ENCODE data around the gene SLC2A2. TPM values are rescaled to one million over a fixed set of nuclear protein-coding genes. Genes with fewer than 3 reads are reported as not detected.

The SLC2A2 gene
- total RNA-seq = not detected

DNA sequence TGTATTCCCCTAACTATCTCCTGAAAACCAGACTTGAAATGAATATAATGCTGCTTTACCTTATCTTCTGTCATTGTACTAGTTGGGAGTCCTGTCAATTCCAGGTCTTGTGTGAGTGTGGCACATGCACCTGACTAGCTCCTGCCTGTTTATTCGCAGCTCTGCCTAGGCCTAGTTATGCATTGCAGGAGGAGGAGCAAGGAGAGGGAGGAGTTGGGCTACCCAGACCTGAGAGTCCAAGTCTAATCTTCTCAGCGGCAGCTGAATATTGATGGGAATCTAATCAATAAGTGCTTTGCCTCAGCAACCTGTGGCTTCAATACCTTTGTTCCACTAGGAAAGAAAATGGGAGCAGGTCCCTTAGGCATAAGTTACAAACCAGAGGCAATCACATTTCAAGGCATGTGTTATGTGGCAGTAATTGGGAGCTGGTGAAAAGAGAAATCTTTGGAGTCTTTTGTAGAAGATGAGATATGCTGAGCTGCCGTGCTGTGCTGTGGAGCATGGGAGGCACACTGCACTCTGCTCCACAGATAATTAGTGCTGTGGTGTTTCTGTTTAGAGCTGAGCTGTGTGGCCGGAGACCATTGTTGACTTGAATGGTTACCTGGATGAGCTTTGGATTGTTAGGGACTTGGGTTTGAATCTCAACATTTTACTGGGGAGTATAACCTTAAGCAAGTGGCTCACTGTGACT is at the start of gene SLC2A2:
SLC2A2 (minus strand) TSS at position 124 of the 697 bp plus-strand sequence; CDS start at position 74, 50 bp downstream.
- Mint-ChIP-seq H3K27me3 (ENCODE audit: low read depth) (peaks cover 14% of the 10 kb centered on the region), H3K4me3 (no peak within 1 kb of the TSS), H3K9me3 (no peaks in the 10 kb centered on the region), H3K4me1 (ENCODE audit: low read depth) (peaks cover 4% of the 10 kb centered on the region), H3K27ac (no peak within 1 kb of the TSS), H3K36me3 (ENCODE audit: low read depth) (no peaks in the 10 kb centered on the region)
- CTCF ChIA-PET = interaction anchor here (0.6 kb wide), 1 partner anchor 18 kb away, joined by 3 read pairs; no protein-coding TSS in a partner anchor
- intact Hi-C loops (cut with micrococcal nuclease) = no loop called here
- no peak for DNase-seq

DNA sequence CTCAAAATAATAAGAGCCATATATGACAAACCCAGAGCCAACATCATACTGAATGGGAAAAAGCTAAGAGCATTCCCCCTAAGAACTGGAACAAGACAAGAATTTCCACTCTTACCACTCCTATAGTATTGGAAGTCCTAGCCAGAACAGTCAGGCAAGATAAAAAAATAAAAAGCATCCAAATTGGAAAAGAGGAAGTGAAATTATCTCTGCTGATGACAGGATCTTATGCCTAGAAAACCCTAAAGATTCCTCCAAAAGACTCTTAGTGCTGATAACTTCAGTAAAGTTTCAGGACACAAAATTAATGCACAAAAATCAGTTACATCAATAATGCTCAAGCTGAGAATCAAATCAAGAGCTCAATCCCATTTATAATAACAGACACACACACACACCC is 45.9 kb upstream of the SLC2A2 start:
- no peak for DNase-seq
- no peaks in the 10 kb centered on the region for H3K4me1 Mint-ChIP-seq (ENCODE audit: low read depth)
- H3K27ac Mint-ChIP-seq = no peak overlapping the region
- intact Hi-C loops (cut with micrococcal nuclease) = no loop called here
- no peaks in the 10 kb centered on the region for H3K9me3 Mint-ChIP-seq
- H3K4me3 Mint-ChIP-seq = no peak overlapping the region
- CTCF ChIA-PET = no interaction called here
- no peaks in the 10 kb centered on the region for H3K27me3 Mint-ChIP-seq (ENCODE audit: low read depth)
- peaks cover 43% of the 10 kb centered on the region for H3K36me3 Mint-ChIP-seq (ENCODE audit: low read depth)

DNA sequence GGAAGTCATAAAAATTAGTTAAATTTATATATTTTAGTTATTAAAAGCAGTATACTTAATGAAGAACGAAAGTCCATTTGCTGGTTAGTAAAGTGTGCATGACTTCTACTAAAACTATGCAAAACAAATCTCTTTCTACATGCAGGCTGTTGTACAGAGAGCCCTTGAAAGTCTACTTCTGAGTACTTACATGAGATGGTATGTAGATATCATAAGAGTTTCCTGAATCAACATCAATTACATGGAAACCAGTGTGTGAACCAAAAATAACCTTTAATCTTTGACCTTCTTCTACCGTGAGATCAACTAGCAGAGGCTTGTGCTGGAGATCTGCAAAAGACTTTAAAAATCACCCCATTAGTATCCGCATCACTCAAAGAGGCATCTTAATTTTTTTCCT is 42.1 kb upstream of the SLC2A2 start:
- Mint-ChIP-seq H3K9me3 (no peaks in the 10 kb centered on the region), H3K27ac (no peak overlapping the region), H3K4me1 (ENCODE audit: low read depth) (no peaks in the 10 kb centered on the region), H3K27me3 (ENCODE audit: low read depth) (no peaks in the 10 kb centered on the region), H3K36me3 (ENCODE audit: low read depth) (peaks cover 37% of the 10 kb centered on the region), H3K4me3 (no peak overlapping the region)
- no peak for DNase-seq
- CTCF ChIA-PET = no interaction called here
- intact Hi-C loops (cut with micrococcal nuclease) = no loop called here

DNA sequence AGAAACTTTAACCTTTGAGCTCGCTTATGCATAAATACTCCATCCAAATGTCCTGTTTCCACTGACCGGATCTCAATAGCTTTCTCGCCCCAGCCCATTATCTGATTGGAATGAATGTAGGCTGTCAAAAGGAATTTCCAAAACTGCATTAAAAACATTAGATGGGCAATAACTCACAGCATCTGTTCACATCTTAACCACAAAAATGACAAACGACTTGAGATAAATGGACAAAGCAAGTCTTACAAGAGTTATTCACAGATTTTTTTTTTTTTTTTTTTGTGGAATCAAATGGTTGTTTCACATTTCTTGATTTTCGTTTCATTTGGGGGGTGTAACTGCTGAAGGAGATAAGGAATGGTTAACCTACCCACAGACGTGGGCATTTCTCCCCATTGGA is 39.7 kb upstream of the SLC2A2 start:
- Mint-ChIP-seq H3K27me3 (ENCODE audit: low read depth) (no peaks in the 10 kb centered on the region), H3K9me3 (no peaks in the 10 kb centered on the region), H3K4me1 (ENCODE audit: low read depth) (no peaks in the 10 kb centered on the region), H3K4me3 (no peak overlapping the region), H3K27ac (no peak overlapping the region), H3K36me3 (ENCODE audit: low read depth) (peaks cover 27% of the 10 kb centered on the region)
- CTCF ChIA-PET = interaction anchor here (0.7 kb wide), 1 partner anchor 499 kb away, joined by 4 read pairs; no protein-coding TSS in a partner anchor
- intact Hi-C loops (cut with micrococcal nuclease) = no loop called here
- no peak for DNase-seq

DNA sequence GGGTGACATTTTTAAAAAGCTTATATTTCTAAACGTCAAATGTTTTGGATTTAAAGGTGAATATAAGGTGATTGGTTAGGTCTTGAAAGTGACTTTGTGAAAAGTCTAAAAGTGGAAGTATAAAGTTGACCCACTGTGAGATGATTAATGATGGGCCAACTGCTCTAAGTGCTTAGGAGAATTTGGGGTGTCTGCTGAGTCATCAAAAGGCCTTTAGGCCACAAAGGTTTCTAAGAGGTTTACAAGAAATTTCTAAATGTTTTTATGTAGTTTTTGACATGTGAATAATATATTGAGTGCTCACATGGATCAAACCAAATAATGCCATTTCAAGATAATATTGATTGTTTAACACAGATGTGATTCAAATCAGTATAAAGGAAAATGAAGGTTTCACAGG is 39.2 kb upstream of the SLC2A2 start:
- Mint-ChIP-seq H3K27ac (no peak overlapping the region), H3K4me3 (no peak overlapping the region), H3K27me3 (ENCODE audit: low read depth) (no peaks in the 10 kb centered on the region), H3K36me3 (ENCODE audit: low read depth) (peaks cover 27% of the 10 kb centered on the region), H3K4me1 (ENCODE audit: low read depth) (no peaks in the 10 kb centered on the region), H3K9me3 (no peaks in the 10 kb centered on the region)
- CTCF ChIA-PET = interaction anchor here (0.7 kb wide), 1 partner anchor 500 kb away, joined by 4 read pairs; no protein-coding TSS in a partner anchor
- DNase-seq = no peak
- intact Hi-C loops (cut with micrococcal nuclease) = no loop called here

DNA sequence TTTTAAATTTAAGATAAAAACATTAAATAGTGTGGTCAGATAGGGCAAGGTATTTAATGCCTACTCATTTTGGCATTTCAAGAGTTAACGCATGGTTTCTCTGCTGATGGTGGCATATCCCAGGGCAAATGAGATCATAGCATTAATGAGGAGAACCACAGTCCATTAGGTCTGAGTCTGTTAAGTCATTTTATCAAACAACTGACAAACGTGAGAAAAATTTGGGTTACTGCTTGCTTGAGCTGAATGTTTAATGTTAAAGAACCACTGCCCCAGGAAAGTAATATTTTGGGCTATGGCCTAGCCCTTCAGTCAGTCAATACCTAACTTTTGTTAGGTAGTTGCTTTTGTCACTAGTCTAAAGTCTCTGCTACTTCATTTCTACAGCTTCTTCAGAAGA is 37.9 kb upstream of the SLC2A2 start:
- Mint-ChIP-seq H3K36me3 (ENCODE audit: low read depth) (peaks cover 21% of the 10 kb centered on the region), H3K9me3 (no peaks in the 10 kb centered on the region)

DNA sequence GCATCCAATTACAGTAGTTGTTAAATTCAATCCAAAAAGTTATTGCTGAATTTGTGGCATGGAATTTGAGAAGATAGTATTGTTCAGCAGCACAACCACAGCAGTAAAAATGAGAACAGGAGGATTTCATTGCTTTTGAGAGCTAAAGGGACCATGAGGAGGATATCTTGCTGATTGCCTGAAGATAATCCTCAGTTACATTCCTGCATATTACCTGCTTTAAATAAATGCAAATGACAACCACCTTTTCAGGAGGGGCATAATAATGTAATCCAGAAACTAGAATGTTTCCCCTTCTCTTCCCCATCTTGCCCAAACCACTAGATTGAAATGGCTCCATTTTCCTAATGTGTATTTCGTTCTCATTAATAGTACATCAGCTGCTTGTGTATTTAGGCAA is 35.2 kb upstream of the SLC2A2 start:
- no peak overlapping the region for H3K4me3 Mint-ChIP-seq
- H3K36me3 Mint-ChIP-seq (ENCODE audit: low read depth) = peaks cover 11% of the 10 kb centered on the region
- intact Hi-C loops (cut with micrococcal nuclease) = no loop called here
- no peaks in the 10 kb centered on the region for H3K4me1 Mint-ChIP-seq (ENCODE audit: low read depth)
- CTCF ChIA-PET = interaction anchor here (0.6 kb wide), 1 partner anchor 416 kb away, joined by 4 read pairs; no protein-coding TSS in a partner anchor
- H3K9me3 Mint-ChIP-seq = no peaks in the 10 kb centered on the region
- H3K27ac Mint-ChIP-seq = no peak overlapping the region
- no peak for DNase-seq
- no peaks in the 10 kb centered on the region for H3K27me3 Mint-ChIP-seq (ENCODE audit: low read depth)

More for the DNA sequence above, 37.9 kb upstream of the SLC2A2 start:
- H3K27me3 Mint-ChIP-seq (ENCODE audit: low read depth) = no peaks in the 10 kb centered on the region
- H3K4me1 Mint-ChIP-seq (ENCODE audit: low read depth) = no peaks in the 10 kb centered on the region
- no peak for DNase-seq
- no peak overlapping the region for H3K4me3 Mint-ChIP-seq
- H3K27ac Mint-ChIP-seq = no peak overlapping the region
- CTCF ChIA-PET = no interaction called here
- intact Hi-C loops (cut with micrococcal nuclease) = no loop called here

DNA sequence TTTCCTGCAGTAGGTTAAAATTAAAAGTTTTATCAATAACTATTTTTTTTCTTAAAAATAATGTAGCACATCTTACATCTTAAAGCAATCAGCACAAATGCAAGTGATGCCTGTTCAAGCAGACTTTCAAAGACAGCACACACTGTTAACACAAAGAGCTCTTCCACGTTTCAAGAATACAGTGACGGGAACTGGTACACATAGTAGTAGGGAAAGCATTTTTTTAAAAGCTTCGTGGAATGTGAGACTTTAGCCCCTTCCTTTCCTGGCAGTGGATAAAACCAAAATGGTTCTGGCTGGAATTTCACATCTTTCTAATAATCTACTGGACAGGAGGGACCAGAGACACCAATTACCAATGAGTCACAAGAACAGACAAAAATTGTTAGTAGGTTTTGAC is 33.5 kb upstream of the SLC2A2 start:
- intact Hi-C loops (cut with micrococcal nuclease) = no loop called here
- Mint-ChIP-seq H3K4me1 (ENCODE audit: low read depth) (peaks cover 5% of the 10 kb centered on the region), H3K9me3 (no peaks in the 10 kb centered on the region), H3K27ac (no peak overlapping the region), H3K36me3 (ENCODE audit: low read depth) (peaks cover 8% of the 10 kb centered on the region), H3K27me3 (ENCODE audit: low read depth) (no peaks in the 10 kb centered on the region), H3K4me3 (no peak overlapping the region)
- CTCF ChIA-PET = interaction anchor here (0.6 kb wide), 1 partner anchor 36 kb away, joined by 3 read pairs; no protein-coding TSS in a partner anchor
- DNase-seq = no peak

DNA sequence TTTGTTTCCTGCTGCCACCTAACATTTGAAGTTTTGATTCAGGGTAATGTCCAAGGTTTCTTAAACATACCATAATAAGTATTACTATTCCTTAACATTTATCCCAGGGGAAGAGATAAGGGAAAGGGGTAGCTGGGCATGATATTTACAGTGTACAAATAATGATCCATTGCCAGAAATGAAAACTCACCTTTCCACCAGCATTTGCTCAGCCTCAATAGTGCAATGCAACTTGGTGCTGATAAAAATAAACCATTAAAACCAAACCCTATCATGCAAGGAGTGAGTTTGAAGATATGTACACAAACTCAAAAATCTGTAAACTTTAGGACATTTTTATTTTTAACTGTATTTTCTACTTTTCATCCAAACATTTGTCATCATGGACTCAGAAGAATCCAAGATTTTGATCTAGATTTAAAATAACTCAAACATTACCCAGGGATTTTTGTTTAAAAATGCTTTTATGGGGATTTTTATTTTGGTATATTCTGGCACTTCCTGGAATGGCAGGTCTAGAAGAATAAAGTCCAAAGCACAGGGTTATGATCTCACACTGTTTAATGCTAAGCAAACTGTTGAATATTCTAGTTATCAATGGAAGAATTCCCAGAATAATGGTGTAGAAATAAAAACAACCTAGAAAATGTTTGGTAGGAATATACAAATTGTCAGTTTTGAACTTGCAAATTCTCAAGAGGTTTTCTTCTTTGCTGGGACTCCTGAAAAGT is 32.5 kb upstream of the SLC2A2 start:
- Mint-ChIP-seq H3K36me3 (ENCODE audit: low read depth) (peaks cover 8% of the 10 kb centered on the region), H3K9me3 (no peaks in the 10 kb centered on the region), H3K27ac (no peak overlapping the region), H3K27me3 (ENCODE audit: low read depth) (no peaks in the 10 kb centered on the region), H3K4me1 (ENCODE audit: low read depth) (peaks cover 5% of the 10 kb centered on the region), H3K4me3 (no peak overlapping the region)
- intact Hi-C loops (cut with micrococcal nuclease) = no loop called here
- CTCF ChIA-PET = no interaction called here
- no peak for DNase-seq

DNA sequence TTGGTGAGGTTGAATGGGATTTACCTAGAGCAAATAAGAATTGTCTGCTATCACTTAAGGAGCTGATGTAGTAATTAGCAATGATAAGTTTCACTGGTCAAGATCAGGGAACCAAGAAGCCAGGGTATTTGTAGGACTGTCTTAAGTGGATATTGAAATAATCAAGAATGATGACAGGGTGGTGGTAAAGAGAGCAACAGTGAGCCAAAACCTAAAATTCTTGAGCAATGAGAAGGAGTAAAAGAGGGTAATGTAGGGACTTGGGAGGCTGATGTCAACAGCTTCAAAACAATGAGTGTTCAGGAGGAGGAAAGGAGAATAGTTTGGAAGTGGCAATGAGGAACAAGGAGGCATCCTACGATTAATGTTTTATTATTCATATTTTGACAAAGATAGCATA is 31.5 kb upstream of the SLC2A2 start:
- peaks cover 4% of the 10 kb centered on the region for H3K36me3 Mint-ChIP-seq (ENCODE audit: low read depth)

DNA sequence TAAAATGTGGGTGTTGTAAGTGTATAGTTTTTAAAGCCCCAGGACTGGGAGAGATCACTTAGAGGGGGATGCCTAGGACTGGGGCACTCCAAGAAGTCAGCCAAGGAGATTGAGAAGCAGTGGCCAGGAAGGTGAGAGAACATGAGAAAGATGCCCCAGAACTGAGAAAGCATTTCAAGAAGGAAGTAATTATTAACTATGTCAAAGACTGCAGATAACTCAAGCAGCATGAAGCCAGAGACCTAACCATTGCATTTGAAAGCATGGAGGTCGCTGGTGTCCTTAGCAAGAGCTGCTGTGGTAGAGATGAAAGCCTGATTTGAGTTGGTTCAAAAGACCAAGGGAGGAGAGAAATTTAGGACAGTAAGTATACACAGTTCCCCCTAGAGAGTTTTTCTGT is 30.6 kb upstream of the SLC2A2 start:
- Mint-ChIP-seq H3K4me3 (no peak overlapping the region), H3K27ac (no peak overlapping the region), H3K36me3 (ENCODE audit: low read depth) (peaks cover 2% of the 10 kb centered on the region), H3K9me3 (peaks cover 3% of the 10 kb centered on the region), H3K27me3 (ENCODE audit: low read depth) (no peaks in the 10 kb centered on the region), H3K4me1 (ENCODE audit: low read depth) (peaks cover 5% of the 10 kb centered on the region)
- intact Hi-C loops (cut with micrococcal nuclease) = no loop called here
- DNase-seq = no peak
- CTCF ChIA-PET = no interaction called here

More for the DNA sequence above, 31.5 kb upstream of the SLC2A2 start:
- Mint-ChIP-seq H3K27ac (no peak overlapping the region), H3K27me3 (ENCODE audit: low read depth) (no peaks in the 10 kb centered on the region), H3K4me3 (no peak overlapping the region), H3K4me1 (ENCODE audit: low read depth) (peaks cover 5% of the 10 kb centered on the region), H3K9me3 (peaks cover 3% of the 10 kb centered on the region)
- CTCF ChIA-PET = no interaction called here
- no peak for DNase-seq
- intact Hi-C loops (cut with micrococcal nuclease) = no loop called here

DNA sequence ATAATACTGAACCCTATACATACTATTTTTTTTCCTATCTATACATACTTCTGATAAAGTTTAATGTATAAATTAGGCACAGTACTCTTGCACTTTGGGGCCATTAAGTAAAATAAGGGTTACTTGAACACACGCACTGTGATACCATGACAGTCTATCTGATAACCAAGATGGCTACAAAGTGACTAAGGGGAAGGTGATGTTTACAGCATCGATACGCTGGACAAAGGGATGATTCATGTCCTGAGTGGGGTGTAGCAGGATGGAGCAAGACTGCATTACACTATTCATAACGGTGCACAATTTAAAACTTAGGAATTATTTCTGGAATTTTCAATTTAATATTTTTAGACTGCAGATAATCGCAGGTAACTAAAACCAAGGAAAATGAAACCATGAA is 30.0 kb upstream of the SLC2A2 start:
- CTCF ChIA-PET = no interaction called here
- Mint-ChIP-seq H3K27me3 (ENCODE audit: low read depth) (no peaks in the 10 kb centered on the region), H3K36me3 (ENCODE audit: low read depth) (no peaks in the 10 kb centered on the region), H3K4me1 (ENCODE audit: low read depth) (peaks cover 5% of the 10 kb centered on the region), H3K9me3 (peaks cover 3% of the 10 kb centered on the region), H3K27ac (no peak overlapping the region), H3K4me3 (no peak overlapping the region)
- intact Hi-C loops (cut with micrococcal nuclease) = no loop called here
- DNase-seq = no peak
